Mammary epithelial cell (primary cell): ENCODE data around the gene AGO1.

Experiments used
- EZH2 ChIP-seq: IDR thresholded peaks from 2 replicates; pipeline ENCODE4 v1.6.1; 2012; ENCODE audit warnings: low read length, inconsistent platforms, borderline replicate concordance
- TF ChIP-seq, protein P1 (sequence below), 2 donors: IDR thresholded peaks in 1 of 2; conservative IDR thresholded peaks in 1 of 2; 2 replicates each; pipeline ENCODE4 v1.5.1; 2011 to 2012; ENCODE audit warnings: inconsistent platforms in 2 of 2, low read length in 2 of 2, mild to moderate bottlenecking in 2 of 2, control low read depth in 1 of 2, low read depth in 1 of 2; ENCODE audit not compliant: insufficient read depth in 1 of 2; ENCODE audit errors: extremely low read depth in 1 of 2

- TF ChIP-seq, protein P1, sequence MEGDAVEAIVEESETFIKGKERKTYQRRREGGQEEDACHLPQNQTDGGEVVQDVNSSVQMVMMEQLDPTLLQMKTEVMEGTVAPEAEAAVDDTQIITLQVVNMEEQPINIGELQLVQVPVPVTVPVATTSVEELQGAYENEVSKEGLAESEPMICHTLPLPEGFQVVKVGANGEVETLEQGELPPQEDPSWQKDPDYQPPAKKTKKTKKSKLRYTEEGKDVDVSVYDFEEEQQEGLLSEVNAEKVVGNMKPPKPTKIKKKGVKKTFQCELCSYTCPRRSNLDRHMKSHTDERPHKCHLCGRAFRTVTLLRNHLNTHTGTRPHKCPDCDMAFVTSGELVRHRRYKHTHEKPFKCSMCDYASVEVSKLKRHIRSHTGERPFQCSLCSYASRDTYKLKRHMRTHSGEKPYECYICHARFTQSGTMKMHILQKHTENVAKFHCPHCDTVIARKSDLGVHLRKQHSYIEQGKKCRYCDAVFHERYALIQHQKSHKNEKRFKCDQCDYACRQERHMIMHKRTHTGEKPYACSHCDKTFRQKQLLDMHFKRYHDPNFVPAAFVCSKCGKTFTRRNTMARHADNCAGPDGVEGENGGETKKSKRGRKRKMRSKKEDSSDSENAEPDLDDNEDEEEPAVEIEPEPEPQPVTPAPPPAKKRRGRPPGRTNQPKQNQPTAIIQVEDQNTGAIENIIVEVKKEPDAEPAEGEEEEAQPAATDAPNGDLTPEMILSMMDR (conservative IDR thresholded peaks at IDR 0.05 in 1 of 2, IDR thresholded peaks at IDR 0.05 in 1 of 2; ENCODE audit: extremely low read depth in 1 of 2, insufficient read depth in 1 of 2, low read depth in 1 of 2, low read length in 2 of 2) = no peak
- no peak for TF ChIP-seq EZH2
These were observed 1.9 kb downstream of the AGO1 start for GRCh38 chr1:35884934-35885333.
